ENCODE results near the gene GLO1.

DNA sequence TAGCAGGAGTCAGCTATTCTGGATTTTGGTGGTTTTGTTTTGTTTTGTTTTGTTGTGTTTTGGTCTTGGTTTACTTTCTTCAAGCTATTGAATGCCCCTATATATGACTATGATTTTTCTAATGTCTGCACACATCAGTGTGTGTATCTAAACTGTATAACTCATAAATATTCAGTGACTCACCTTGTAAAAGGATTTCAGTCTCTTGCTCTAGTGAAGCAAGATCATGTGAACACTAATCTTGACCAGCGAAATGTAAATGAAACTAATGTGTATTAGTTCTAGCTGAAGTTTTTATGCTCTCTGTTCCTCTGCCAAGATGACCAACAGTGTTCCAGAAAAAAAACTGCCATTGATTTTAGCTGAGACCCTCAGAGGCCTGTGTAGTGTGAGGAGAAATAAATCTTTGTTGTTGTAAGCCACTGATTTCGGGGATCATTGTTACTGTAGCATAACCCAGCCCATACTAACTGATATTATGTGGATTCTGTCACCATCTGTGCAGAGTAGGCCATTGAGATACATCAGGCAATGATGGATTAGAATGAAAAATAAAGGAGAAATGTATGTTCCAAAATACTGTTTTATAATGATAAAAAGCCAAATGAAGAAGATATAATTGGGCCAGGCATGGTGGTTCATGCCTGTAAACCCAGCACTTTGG is 51.7 kb downstream of the GLO1 start:
- TF ChIP-seq POLR2AphosphoS5 (IDR thresholded peaks at IDR 0.05; ENCODE audit: low read depth) (no peak), REST (IDR thresholded peaks at IDR 0.05; ENCODE audit: insufficient replicate concordance, low read depth) (no peak), SPI1 (IDR thresholded peaks at IDR 0.05; ENCODE audit: borderline replicate concordance, low read depth) (no peak), GABPA (IDR thresholded peaks at IDR 0.05; ENCODE audit: low read depth) (no peak)
- TF ChIP-seq, protein P1, sequence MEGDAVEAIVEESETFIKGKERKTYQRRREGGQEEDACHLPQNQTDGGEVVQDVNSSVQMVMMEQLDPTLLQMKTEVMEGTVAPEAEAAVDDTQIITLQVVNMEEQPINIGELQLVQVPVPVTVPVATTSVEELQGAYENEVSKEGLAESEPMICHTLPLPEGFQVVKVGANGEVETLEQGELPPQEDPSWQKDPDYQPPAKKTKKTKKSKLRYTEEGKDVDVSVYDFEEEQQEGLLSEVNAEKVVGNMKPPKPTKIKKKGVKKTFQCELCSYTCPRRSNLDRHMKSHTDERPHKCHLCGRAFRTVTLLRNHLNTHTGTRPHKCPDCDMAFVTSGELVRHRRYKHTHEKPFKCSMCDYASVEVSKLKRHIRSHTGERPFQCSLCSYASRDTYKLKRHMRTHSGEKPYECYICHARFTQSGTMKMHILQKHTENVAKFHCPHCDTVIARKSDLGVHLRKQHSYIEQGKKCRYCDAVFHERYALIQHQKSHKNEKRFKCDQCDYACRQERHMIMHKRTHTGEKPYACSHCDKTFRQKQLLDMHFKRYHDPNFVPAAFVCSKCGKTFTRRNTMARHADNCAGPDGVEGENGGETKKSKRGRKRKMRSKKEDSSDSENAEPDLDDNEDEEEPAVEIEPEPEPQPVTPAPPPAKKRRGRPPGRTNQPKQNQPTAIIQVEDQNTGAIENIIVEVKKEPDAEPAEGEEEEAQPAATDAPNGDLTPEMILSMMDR (IDR thresholded peaks at IDR 0.05; ENCODE audit: insufficient read depth, low read length), result no peak
